Left colon (tissue), 2 donors: ENCODE data around the gene TEX38. TPM values are rescaled to one million over a fixed set of nuclear protein-coding genes. Genes with fewer than 3 reads are reported as not detected.
"Not testable (repeated sequence)": the region's sequence is repeated elsewhere in the genome, so short reads cannot be mapped to it uniquely, and the experiment has no call there.

ENCODE experiments used
- ATAC-seq: fragments of 200-7000 bp; cut with Tn5 transposase; one replicate; pipeline ENCODE4 v1.9.1; 2020; ENCODE audit warnings: mild to moderate bottlenecking, moderate library complexity
- DNase-seq, 2 donors: peaks; one replicate each; pipeline ENCODE4 v3.0.0-alpha.2; 2020
- intact Hi-C, 2 donors: fragments of 100-400 bp; cut with DNase I in 1 of 2; cut with micrococcal nuclease in 1 of 2; formaldehyde crosslinking; loops; one replicate each; pipeline versions ENCODE4 v1.11.2 to v1.14.0; 2022; cut with DNase I, micrococcal nuclease
- total RNA-seq, 2 donors: library from RNA; stranded (reverse); fragmentation: NEBNext Ultra II Directional; extraction: Animal tissue kit (Norgen Biotek cat#: 25700); gene quantifications; one replicate each; pipeline ENCODE4 v1.2.1, GENCODE V29; 2021
- donor health status: DM: no; HTN: no; CAD: no.
- donor health status: DM: yes; HTN: yes; CAD: no.

TEX38 gene
- total RNA-seq, 2 donors from 2014 or later: not detected

DNA sequence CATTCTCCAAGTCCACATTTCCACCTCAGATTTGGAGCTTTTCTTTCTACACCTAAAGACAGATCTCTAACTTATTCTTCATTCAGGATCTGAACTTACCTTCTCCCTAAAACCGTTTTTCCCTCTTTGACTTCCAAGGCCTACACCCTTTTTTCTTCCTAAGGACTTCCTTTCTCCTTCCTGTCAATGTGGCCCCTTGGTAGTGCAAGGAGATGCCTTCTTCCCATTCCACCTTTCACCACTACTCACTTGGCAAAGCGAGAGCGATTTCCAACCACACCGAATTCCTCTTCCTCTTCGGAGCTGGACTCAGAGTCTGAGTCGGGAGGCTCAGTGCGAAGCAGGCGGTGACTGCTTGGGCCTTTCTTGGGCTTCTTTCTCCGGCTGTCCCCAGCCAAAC is 46.0 kb downstream of the TEX38 start:
- intact Hi-C loops: no loop called here
- no peak for ATAC-seq
- peak in 1 of 2 donors; percentile 14 for DNase-seq

DNA sequence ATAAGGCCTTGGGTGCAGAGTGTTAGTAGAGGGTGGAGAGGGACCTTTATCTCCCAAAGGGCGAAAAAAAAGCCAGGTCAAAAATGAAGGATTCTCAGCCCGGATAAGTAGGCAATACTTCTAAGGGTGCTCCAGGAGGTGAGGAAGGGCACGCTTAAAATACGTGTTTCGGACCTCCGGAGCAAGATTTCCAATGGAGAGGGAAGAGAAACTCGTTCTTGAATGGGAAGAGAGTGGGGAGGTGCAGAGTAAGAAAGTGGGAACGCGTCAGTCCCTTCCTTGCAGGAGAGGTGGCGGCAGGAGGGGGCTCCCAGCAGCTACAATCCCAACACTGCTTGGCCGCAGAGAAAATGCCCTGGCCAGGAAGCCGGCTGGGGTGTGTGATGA is 46.7 kb downstream of the TEX38 start:
- ATAC-seq (peak; percentile 12), DNase-seq (no peak)
- intact Hi-C loops: no loop called here

DNA sequence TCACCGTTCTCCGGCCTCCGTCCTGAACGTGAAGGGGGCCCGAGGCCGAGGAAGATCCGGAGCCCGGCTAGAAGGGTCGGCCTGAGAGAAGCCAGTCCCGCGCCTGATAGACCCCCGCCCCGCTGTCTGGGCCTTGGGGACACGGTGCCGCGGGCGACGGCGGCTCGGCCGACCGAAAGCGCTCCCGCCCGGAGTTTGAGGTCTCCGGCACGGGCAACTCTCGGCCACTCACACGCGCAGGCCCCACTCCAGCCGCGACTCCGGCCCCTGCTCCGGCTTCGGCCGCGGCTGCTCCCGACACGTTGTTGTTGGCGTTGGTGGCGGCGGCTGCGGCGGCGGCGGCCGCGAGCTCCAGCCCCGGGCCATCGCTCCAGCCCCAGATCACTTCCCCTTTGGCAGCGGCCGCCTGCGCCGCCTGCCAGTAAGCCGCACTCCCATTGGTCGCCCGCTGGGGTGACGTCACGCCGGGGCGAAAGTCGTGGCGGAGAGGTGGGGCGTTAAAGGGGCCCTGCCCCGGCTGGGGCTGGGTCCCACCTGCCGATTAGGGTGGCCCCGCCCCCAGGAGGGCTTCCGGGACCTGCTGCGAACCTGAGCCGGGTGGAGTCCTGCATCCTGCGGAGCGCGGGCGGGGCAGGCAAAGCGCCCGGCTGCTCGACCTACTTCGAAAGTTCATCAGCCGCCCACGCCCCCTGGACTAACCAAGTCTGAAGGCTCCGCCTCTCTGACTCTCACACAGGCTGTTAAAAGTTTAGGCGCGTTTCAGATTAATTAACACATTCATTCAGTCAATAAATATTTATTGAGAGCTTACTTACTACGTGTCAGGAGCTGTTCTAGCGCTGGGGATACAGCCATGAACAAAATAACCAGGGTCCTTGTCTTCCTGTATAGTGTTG is 47.3 kb downstream of the TEX38 start, which contains the start of gene EFCAB14:
Gene EFCAB14 (minus strand): TSS at position 388 of the 896 bp plus-strand sequence. CDS start 1,027 bp downstream, outside the sequence.
- intact Hi-C loops: no loop called here
- ATAC-seq: peak; percentile 93
- DNase-seq: peak; percentile 97 to 99

DNA sequence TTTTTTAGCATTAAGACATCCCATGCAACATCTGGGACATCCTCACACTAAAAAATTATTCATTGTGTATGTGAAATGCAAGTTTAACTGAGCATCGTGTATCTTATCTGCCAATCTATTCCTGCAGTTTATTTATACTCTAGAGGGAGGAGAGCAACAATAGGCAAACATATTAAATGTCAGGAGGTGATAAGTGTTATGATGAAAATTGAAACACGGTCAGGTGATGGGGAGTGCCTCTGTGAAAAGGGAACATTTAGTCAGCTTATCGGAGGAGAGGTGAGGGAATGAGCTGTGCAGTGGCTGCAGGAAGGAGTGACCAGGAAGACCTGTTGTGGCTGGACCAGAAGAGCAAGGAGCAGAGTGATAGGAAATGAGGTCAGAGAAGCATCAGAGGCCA is 48.0 kb downstream of the TEX38 start:
- DNase-seq (peak; percentile 54 to 78), ATAC-seq (peak; percentile 68)
- intact Hi-C loops: loop anchor here in 1 of 2 donors (5.0 kb wide), 1 partner anchor 182 kb away; a partner anchor contains a TSS

DNA sequence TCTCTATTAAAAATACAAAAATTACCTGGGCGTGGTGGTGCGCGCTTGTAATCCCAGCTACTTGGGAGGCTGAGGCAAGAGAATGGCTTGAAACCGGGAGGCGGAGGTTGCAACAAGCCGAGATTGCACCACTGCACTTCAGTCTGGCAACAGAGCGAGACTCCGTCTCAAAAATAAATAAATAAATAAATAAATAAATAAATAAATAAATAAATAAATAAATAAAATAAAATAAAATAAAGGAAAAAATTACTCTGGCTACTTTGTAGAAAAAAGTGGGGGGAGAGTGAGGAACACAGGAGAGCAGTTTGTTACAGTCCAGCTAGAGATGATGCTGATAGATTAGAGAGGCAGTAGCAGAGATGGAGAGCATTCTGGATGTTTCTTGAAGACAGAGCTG is 48.7 kb downstream of the TEX38 start:
- intact Hi-C loops: loop anchor here in 1 of 2 donors (5.0 kb wide), 1 partner anchor 183 kb away; a partner anchor contains a TSS
- ATAC-seq, DNase-seq: not testable (repeated sequence)

DNA sequence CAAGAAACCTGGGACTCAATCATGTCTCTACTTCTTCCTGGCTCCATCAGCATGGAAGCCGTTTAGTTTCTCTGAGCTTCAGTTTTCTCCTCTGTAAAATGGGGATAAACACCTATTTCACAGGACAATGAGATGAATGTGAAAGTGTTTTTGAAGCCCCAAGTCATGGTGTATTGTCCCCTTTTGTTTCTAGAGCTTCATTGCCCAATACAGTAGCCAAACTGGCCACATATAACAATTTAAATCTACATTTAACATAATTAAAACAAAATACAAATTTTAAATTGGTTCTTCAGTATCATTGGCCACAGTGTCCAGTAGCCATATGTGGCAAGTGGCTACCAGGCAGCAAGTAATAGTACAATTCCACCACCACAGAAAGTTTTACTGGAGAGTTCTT is 49.5 kb downstream of the TEX38 start:
- ATAC-seq (no peak), DNase-seq (no peak)
- intact Hi-C loops: loop anchor here in 1 of 2 donors (5.0 kb wide), 1 partner anchor 184 kb away; a partner anchor contains a TSS

DNA sequence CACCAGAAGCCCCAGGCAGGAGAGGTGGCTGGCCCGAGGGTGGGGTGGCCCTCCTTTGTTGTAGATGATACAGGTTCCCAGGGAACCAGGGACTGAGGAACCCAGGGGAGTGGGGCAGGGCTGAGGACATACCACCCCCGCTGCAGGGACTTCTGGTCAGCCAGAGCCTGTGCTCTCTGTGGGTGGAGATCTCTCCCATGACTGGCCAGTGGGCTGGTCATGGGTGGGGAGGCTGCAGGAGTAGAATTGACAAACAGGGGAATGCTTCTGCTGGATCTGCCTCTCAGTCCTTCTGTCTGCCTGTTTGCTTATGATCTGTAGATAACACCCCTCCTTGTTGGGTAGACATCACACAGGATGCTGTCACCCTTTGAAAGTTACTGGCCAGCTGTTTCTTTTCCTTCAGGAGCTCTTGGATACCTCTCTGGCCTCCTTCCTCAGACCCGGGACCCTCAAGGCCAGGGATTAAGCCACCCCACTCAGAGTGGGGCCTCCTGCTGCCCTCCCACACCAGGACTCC is 50.1 kb downstream of the TEX38 start:
- intact Hi-C loops: loop anchor here in 1 of 2 donors (5.0 kb wide), 1 partner anchor 184 kb away; a partner anchor contains a TSS
- ATAC-seq: no peak
- DNase-seq: no peak

Other genes with a start within 250 kb of the TEX38 start
- not detected for gene DMBX1, start 182.0 kb upstream of the TEX38 start, total RNA-seq
- gene KNCN, start 120.2 kb upstream of the TEX38 start, total RNA-seq: not detected
- 10 to 100 TPM; 46.2 to 52.4 TPM for gene MKNK1, start 67.6 kb upstream of the TEX38 start, total RNA-seq
- gene MOB3C, start 55.0 kb upstream of the TEX38 start, total RNA-seq: 10 to 100 TPM; 15.6 to 18.1 TPM
- gene ATPAF1, start 3.5 kb upstream of the TEX38 start, total RNA-seq: 10 to 100 TPM; 52.2 to 53.0 TPM
- 100 to 1,000 TPM; 114 to 138 TPM for gene EFCAB14, start 47.3 kb downstream of the TEX38 start, total RNA-seq
- 1 to 10 TPM; 2.1 to 2.9 TPM for gene CYP4B1, start 127.2 kb downstream of the TEX38 start, total RNA-seq